HG02571 (cell line): ENCODE results near the gene SUN1.
"Not testable (repeated sequence)": the region's sequence is repeated elsewhere in the genome, so short reads cannot be mapped to it uniquely, and the experiment has no call there.

ENCODE experiments used
- ATAC-seq: cut with Tn5 transposase; IDR thresholded peaks from one replicate; pipeline ENCODE4 v1.9.1; 2021; ENCODE audit warnings: mild to moderate bottlenecking, moderate library complexity; ENCODE audit not compliant: unreplicated experiment

SUN1 gene, protein sequence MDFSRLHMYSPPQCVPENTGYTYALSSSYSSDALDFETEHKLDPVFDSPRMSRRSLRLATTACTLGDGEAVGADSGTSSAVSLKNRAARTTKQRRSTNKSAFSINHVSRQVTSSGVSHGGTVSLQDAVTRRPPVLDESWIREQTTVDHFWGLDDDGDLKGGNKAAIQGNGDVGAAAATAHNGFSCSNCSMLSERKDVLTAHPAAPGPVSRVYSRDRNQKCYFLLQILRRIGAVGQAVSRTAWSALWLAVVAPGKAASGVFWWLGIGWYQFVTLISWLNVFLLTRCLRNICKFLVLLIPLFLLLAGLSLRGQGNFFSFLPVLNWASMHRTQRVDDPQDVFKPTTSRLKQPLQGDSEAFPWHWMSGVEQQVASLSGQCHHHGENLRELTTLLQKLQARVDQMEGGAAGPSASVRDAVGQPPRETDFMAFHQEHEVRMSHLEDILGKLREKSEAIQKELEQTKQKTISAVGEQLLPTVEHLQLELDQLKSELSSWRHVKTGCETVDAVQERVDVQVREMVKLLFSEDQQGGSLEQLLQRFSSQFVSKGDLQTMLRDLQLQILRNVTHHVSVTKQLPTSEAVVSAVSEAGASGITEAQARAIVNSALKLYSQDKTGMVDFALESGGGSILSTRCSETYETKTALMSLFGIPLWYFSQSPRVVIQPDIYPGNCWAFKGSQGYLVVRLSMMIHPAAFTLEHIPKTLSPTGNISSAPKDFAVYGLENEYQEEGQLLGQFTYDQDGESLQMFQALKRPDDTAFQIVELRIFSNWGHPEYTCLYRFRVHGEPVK

DNA sequence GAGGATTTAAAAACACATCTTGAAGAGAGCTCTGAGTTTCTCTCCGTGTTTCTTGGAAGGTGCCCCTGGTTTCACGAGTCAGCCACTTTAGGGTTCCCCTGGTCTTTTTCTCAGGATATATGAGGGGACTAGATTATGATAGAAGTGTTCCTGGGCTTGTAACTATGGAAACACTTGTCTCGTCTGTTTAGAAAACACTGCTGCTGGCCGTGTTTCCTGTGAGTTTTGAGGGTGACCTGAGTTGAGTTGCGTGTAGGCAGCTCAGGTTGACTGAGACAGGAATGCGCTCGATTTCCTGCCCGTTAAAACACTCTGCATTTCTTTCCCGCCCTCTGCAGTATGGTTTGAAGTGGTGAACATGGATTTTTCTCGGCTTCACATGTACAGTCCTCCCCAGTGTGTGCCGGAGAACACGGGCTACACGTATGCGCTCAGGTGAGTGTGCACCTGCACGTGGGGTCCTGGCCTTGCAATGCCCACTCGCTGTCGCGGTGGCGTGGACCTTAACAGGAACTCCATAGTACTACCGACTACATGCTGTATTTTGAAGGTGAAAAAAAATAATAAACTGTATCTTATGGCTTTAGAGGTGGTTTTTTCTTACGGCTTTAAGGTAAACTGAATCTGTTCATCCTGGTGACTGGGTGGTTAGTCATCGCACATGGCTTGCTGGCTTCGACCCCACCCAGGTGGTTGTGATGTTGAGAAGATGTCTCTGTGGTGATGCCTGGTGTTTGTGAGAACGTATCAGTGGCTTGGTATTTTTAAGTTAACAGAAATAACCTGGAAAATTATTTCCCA is at the start of gene SUN1:
TSS of gene SUN1 (plus strand) at position 310 of the 801 bp plus-strand sequence. CDS start at position 359, 49 bp downstream.
- peak; percentile 38 for ATAC-seq

DNA sequence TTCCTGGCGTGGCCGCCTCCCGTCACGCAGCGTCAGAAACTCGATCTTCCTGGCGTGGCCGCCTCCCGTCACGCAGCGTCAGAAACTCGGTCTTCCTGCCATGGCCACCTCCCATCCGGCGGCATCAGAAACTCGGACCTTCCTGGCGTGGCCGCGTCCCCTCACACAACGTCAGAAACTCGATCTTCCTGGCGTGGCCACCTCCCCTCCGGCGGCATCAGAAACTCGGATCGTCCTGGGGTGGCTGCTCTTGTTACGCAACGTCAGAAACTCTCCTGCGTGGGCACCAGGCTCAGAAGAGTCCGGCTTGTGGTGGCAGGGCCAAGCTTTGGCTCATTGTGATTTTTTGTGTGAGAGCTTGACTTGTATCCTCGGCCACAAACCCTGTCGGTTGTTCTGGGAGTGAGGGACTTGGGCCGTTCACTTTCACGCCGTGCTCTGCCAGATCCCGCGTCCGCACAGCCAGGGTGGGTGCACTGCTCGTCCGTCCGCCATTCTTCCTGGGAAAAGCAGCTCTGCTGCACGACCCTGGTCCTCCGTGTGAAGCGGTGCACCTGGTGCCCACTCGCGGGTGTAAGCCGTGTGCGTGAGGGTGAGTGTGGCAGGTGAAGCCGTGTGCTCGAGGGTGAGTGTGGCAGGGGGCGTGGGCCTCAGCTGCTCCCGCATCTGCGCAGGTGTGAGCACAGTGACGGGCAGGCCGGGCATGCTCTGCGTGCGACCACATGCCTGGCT is 49.4 kb upstream of the SUN1 start:
- ATAC-seq: no peak

DNA sequence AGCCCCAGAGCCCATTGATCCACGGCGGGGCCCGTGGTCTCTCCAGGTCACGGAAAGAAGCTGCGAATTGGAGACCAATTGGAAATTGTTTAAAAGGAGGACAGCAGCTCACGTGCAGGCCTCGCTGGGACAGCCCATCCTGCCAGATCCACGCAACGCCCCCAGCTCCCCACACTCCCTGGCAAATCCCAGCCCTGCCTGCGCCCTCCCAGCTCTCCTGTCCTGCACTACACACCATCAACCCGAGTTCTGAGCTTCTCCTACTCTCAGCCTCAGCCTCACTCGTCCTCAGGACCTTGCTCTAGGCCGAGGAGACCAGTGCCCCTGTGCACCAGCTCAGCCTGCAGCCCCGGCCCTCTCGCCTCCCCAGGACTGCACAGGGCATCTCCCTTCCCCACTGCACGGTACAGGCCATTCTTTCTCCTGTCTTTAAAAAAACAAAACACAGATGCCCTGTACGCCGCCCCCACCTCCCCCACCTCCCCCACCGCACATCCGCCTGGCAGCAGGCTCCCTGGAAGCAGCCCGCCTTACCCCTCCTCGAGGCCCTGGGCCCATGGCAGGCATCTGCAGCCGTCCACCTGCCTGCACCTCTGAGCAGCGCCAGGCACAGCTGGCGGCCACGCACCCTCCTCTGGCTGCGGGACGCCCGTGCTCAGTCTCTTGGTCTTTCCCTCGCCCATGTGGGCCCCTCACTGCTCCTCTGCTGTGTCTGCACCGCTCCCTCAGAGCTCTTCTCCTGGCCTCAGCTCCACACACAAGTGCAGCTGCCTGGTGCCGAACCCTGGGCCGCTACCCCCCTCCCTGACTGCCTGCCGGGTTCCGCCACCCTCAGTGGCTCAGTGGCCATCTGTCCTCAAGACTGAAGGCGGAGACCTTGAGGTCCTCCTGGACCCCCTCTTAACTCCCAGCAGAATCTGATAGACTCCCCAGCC is 48.5 kb upstream of the SUN1 start:
- no peak for ATAC-seq

DNA sequence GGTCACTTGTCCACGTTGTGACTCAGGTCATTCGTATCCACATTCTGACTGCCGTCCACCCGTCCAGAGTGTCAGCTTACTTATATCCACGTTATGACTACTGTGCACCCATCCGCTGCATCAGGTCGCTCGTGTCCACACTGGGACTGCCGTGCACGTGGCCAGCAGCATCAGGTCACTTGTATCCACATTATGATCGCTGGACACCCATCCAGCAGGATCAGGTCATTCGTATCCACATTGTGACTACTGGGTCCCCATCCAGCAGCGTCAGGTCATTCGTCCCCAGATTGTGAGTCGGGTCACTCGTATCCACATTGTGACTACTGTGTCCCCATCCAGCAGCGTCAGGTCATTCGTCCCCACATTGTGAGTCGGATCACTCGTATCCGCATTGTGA is 47.3 kb upstream of the SUN1 start:
- no peak for ATAC-seq

DNA sequence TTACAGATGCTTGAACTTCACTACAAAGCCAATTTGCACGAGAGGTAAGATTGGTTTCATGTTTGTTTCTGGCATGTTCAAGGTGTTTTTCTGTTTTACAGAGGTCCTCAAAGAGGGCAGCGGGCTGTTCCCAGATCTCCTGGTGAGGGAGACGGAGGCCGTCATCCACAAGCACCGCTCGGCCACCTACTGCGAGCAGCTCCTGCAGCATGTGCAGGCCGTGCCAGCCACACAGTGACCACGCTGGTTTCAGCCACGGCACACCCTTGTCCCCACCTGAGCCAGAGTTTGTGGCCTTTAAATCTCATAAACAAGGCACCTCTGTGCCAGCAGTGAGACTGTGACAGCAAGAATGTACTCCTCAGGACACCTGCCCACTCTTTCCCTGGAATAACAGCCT is 46.9 kb upstream of the SUN1 start:
- no peak for ATAC-seq

DNA sequence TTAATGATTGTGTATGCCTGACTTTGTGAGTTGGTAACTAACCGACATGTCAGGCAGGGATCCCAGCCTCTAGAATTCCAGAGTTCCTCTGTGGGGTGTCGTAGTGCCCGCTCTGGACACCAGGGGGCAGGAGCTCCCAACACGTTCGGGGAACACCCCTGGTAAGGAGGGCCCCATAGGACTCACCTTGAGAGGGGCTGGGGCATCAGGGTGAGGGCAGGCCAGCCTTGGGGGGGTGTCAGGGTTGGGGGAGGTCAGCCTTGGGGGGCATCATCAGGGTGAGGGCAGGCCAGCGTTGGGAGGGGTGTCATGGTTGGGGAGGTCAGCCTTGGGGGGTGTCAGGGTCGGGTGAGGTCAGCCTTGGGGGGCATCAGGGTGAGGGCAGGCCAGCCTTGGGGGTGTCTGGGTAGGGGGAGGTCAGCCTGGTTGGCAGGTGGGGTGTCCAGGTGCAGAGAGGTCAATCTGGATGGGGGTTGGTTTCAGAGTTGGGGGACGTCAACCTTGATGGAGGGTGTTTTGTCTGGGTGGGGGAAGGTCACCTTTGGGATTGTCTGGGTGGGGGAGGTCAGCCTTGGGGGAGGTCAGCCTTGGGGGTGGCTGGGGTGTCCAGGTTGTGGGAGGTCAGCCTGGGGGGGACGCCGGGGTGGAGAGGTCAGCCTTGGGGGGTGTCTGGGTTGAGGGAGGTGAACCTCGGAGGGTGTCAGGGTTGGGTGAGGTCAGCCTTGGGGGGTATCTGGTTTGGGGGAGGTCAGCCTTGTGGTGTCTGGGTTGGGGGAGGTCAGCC is 45.6 kb upstream of the SUN1 start:
- no peak for ATAC-seq

DNA sequence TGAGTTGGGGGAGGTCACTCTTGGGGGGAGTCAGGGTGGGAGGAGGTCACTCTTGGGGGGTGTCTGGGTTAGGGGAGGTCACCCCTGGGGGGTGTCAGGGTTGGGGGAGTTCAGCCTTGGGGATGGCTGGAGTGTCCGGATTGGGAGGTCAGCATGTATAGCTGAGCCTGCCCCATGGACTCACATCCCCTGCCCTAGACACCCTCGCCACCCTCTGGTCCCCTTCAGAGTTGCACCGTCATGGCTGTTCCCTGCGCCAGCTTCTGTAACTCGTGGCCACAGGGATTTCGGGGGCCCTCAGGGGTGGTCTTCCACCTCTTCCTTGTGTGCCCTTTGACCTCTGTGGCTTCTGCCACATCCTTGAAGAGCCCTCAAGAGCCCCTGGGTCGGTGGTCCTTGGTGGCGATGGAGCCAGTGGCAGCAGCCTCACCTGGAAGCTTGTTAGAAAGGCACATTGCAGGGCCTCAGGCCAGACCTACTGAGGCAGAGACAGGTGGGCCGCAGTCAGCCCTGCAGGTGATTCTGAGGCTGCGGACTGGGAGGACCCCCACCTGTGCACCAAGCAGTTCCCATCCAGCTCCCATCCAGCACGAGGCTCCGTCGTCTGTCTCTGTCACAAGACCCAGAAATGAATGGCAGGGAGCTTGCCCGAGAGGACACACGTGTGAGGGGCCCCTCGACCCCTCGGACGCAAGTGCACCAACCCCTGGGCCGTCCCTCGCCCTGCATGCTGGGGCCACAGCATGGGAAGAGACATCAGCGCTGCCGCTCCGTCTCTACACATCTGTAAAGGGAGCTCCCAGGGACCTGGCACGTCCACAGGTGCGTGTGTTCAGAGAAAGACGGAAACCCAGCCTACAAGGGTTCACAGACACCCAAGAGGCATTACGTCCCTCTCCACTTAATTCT is 44.7 kb upstream of the SUN1 start:
- ATAC-seq: no peak

DNA sequence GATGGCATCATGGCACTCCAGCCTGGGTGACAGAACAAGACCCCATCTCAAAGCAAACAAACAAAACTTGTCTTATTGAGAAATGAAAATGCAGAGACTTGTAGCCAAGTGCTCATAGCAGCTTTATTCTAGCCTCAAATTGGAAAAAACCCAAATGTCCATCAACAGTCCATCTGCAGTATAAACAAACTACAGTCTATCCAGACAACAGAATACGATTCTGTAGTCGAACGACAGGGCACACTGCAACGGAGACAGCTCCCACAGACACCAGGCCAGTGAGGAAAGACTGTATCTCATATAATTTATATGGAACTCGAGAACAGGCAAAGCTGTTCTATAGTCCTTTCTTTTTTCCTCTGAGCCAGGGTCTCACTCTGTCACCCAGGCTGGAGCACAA is 40.8 kb upstream of the SUN1 start:
- ATAC-seq: no peak

DNA sequence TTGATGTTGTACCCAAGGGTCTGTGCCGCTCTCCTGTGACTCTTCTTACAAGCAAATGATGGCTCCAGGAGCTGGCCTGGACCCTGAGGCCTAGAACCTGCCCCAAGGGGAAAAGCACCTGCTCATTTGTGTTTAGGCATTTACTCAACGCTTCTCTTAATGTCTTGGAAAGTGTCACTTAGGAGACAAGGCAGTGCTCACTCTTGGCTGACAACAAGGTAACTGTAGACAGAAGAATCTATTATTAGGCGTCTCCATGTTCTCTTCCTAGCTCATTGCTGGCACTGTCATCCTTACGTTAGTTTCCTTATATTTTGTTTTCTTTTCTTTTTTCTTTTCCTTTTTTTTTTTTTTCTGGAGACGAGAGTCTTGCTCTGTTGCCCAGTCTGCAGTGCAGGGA is 38.1 kb upstream of the SUN1 start:
- ATAC-seq: no peak

DNA sequence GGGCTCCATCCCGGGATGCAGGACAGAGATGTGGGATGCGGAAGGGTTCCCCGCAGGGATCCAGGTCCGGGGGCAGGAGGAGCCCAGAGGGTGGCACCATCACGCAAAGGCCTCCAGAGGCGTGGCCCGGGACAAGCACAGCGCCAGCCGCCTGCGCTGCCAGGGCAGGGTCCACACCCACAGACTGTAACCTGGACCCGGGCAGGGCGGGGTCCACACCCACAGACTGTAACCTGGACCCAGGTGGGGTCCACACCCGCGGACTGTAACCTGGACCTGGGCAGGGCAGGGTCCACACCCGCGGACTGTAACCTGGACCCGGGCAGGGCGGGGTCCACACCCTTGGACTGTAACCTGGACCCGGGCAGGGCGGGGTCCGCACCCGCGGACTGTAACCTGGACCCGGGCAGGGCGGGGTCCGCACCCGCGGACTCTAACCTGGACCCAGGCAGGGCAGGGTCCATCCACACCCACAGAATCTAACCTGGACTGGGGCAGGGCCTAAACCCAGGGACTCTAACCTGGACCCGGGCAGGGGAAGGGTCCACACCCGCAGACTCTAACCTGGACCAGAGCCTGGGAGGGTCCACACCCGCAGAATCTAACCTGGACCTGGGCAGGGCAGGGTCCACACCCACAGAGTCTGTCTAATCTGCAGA is 37.5 kb upstream of the SUN1 start:
- ATAC-seq: no peak

DNA sequence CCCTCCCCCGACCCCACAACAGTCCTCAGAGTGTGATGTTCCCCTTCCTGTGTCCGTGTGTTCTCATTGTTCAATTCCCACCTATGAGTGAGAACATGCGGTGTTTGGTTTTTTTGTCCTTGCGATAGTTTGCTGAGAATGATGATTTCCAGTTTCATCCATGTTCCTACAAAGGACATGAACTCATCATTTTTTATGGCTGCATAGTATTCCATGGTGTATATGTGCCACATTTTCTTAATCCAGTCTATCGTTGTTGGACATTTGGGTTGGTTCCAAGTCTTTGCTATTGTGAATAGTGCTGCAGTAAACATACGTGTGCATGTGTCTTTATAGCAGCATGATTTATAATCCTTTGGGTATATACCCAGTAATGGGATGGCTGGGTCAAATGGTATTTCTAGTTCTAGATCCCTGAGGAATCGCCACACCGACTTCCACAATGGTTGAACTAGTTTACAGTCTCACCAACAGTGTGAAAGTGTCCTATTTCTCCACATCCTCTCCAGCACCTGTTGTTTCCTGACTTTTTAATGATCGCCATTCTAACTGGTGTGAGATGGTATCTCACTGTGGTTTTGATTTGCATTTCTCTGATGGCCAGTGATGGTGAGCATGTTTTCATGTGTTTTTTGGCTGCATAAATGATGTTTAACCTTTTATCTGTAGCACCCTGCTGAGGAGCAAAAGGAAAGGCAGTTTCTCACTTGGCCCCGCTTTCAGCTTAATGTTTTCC is 35.7 kb upstream of the SUN1 start:
- not testable (repeated sequence) for ATAC-seq

DNA sequence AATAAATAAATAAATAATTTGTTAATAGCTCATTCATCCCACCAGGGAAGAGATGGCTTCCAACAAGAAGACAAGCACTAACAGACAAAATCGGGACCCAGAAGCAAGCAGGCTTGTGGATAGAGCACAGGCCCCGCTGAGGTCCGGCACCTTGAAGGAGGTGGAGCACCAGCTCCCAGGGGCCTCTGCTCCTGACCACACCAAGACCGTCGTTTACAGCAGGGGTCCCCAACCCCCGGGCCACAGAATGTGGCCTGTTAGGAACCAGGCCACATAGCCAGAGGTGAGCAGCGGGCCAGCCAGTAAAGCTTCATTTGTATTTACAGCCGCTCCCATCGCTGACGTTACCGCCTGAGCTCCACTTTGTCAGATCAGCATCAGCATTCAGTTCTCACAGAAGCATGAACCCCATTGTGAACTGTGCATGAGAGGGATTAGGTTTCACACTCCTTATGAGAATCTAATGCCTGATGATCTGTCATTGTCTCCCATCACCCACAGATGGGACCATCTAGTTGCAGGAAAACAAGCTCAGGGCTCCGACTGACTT is 33.3 kb upstream of the SUN1 start:
- ATAC-seq: no peak

DNA sequence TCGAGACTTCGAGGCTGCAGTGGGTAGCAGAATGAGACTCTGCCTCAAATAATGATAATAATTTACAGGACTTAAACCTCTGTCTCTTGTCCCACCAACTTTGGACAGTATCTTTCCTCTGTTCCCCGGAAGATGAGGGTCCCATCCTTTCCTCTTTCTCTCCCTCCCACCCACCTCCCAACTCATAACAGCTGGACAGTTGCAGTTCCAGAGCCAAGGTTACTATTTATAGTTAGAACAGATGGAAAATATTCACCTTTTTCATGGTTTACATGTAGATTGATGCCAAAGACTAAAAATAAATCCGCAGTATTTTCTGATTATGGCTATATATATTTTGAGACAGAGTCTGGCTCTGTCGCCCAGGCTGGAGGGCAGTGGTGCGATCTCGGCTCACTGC is 31.6 kb upstream of the SUN1 start:
- ATAC-seq: no peak

DNA sequence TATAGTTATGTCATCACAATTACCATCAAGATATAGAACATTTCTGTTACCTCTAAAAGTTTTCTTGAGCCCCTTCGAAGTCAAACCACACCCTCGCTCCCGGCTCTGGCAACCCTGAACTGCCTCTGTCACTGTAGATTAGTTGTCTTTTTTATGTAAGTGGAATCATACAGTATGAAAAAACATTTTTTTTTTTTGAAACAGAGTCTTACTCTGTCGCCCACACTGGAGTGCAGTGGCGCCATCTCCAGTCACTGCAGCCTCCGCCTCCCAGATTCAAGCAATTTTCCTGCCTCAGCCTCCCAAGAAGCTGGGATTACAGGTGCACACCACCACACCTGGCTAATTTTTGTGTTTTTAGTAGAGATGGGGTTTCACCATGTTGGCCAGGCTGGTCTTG is 30.9 kb upstream of the SUN1 start:
- ATAC-seq: not testable (repeated sequence)

DNA sequence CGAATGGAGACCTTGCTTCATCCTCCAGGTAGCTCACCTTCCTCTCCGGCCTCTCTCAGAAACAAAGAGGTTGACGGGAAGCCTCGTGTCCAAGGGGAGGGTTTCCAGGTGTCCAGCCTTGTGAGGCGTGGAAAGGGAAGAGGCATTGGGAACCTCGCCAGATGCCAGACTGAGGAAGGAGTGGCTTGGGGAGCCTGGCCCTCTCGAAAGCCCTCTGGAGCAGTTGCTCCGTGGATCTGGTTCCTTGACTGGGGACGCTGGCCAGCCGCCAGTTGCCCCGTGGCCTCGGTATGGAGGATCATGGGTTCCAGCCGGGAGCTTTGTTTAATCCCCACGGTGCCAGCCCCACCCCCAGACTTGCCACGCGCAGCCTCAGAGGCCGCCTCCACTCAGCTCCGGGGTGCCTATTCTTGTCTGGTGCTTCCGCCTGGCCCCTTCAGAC is 30.3 kb upstream of the SUN1 start:
- ATAC-seq: no peak

DNA sequence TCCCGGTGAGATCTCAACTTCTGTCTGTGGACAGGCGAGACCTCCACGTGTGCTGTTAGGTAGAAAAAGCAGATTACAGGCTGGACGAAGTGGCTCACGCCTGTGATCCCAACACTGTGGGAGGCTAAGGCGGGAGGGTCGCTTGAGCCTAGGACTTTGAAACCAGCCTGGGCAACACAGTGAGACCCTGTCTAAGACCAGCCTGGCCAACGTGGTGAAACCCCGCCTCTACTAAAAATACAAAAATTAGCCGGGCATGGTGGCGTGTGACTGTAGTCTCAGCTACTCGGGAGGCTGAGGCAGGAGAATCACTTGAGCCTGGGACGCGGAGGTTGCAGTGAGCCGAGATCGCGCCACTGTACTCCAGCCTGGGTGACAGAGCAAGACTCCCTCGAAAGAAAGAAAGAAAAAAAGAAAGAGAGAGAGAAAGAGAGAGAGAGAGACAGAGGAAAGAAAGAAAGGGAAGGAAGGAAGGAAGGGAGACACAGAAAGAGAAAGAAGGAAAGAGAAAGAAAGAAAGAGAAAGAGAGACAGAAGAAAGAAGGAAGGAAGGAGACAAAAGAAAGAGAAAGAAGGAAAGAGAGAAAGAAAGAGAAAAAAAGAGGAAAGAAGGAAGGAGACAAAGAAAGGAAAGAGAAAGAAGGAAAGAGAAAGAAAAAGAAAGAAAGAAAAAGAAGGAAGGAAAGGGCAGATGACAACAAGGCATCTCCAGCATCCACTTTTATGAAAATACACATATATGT is 29.6 kb upstream of the SUN1 start:
- ATAC-seq: no peak
